DOHH2 (cell line): ENCODE measurements around the gene CBFA2T2.

Source experiments
- EZH2phosphoT487 ChIP-seq: fragments of 200-600 bp; sonication (generic); IDR thresholded peaks from 2 replicates; pipeline ENCODE4 v1.6.1; 2017; ENCODE audit warnings: borderline replicate concordance, mild to moderate bottlenecking, antibody characterized with exemption, low read length, moderate library complexity, mixed read lengths
- TF ChIP-seq, protein P1 (sequence below): fragments of 200-600 bp; sonication (generic); IDR thresholded peaks from one replicate; pipeline ENCODE4 v1.5.1; 2014; ENCODE audit warnings: antibody characterized with exemption, mild to moderate bottlenecking, low read depth, low read length; ENCODE audit not compliant: poor library complexity, severe bottlenecking

DNA sequence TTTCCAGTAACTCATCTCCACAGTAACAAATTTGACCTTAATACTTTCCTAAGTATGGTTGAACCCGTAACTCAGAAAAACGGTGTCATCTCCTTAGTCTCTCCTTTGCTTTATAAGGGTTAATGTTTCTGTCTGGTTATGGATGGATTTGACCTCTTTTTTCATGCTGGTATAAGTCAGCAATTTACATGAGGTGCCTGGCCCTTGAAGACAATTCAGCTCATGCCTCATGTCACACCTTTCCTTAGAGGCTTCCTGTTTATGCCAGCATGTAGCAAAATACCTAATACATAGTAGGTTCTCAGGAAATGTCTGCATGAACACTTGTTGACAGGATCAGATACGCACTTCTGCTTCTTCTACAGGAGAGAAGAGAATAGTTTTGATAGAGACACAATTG, 134.5 kb downstream of the CBFA2T2 start:
- TF ChIP-seq, protein P1, sequence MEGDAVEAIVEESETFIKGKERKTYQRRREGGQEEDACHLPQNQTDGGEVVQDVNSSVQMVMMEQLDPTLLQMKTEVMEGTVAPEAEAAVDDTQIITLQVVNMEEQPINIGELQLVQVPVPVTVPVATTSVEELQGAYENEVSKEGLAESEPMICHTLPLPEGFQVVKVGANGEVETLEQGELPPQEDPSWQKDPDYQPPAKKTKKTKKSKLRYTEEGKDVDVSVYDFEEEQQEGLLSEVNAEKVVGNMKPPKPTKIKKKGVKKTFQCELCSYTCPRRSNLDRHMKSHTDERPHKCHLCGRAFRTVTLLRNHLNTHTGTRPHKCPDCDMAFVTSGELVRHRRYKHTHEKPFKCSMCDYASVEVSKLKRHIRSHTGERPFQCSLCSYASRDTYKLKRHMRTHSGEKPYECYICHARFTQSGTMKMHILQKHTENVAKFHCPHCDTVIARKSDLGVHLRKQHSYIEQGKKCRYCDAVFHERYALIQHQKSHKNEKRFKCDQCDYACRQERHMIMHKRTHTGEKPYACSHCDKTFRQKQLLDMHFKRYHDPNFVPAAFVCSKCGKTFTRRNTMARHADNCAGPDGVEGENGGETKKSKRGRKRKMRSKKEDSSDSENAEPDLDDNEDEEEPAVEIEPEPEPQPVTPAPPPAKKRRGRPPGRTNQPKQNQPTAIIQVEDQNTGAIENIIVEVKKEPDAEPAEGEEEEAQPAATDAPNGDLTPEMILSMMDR, result no peak
- TF ChIP-seq EZH2phosphoT487, result no peak
